ENCODE data around the gene NHLRC4.

Gene NHLRC4

DNA sequence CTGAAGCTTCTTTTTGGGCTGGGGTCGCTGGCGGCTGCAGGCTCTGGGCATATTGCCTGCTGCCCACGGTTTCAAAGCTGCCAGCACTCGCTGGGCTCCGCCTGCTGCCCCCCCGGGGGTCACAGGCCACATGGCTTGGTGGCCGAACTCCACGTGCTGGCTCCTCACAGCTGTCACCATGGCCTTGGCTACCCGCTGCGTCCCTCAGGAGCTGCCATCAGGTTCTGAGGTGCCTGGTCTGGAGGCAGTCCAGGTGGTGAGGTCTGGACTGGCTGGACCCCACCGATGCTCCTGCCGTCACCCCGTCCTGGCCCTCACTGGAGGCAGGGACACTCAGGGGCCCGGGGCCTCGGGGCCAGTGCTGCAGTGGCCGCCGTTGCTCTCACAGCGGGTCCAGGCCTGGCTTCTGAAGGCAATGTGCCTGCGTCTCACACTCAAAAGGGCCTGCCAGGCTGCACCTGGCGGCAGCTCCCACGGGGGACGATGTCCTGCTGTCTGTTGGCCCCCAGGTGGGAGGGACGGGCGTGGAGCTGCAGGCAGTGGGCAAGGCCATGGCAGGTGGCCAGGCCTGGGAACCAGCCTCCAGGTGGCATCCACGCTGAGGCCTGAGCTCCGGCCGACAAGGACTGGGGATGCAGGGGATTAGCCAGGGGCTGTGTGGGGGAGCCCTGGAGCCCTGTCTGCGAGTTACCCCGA lies 26.0 kb upstream of the NHLRC4 start:
- no peak overlapping the region for H3K4me3 Mint-ChIP-seq

DNA sequence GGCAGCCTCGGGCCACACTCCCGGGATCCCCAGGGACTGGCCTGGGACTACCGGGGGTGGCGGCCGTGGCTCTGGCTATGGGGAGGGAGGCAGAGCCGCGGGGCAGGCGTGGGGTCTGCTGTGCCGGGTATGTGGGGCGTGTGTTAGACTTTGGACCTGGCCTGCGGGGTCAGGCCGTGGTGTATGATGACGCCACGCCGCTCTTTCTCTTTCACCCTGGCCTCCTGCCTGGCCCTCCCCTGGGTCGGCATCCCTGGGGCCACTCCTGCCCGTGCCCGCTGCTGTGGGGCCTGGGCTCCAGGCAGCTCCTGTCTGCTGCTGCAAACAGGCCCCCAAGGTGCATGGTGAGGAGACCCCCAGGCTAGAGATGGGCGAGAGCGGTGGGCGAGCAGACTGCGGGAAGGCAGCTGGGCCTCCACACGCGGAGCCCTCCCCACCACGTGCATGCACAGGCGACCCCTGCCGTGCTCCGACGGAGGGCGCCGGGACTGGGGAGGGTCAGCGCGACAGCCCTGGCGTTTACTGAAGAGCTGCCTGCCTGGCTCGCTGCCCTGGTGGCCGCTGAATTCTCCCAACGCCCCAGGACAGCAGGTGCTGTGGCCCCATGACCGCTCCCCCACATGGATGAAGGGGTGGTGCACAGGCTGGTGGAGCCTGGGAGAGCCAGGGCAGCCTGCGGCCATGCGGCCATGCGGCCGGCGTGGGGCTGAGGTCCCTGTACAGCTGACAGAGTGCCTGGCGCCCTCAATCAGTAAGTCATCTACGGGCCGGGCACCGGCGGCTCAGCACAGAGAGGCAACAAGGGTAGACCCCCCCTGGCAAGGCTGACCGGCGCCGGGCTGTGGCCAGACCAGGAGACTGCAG lies 23.3 kb upstream of the NHLRC4 start:
- H3K4me3 Mint-ChIP-seq, result no peak overlapping the region
- H3K27ac Mint-ChIP-seq, result no peak overlapping the region
- no peaks in the 10 kb centered on the region for H3K4me1 Mint-ChIP-seq
- H3K36me3 Mint-ChIP-seq, result no peaks in the 10 kb centered on the region
- H3K27me3 Mint-ChIP-seq, result no peaks in the 10 kb centered on the region
- H3K9me3 Mint-ChIP-seq, result no peaks in the 10 kb centered on the region

More for the DNA sequence above, 26.0 kb upstream of the NHLRC4 start:
- Mint-ChIP-seq H3K4me1 (no peaks in the 10 kb centered on the region), H3K36me3 (no peaks in the 10 kb centered on the region), H3K27ac (no peak overlapping the region), H3K27me3 (no peaks in the 10 kb centered on the region), H3K9me3 (no peaks in the 10 kb centered on the region)

DNA sequence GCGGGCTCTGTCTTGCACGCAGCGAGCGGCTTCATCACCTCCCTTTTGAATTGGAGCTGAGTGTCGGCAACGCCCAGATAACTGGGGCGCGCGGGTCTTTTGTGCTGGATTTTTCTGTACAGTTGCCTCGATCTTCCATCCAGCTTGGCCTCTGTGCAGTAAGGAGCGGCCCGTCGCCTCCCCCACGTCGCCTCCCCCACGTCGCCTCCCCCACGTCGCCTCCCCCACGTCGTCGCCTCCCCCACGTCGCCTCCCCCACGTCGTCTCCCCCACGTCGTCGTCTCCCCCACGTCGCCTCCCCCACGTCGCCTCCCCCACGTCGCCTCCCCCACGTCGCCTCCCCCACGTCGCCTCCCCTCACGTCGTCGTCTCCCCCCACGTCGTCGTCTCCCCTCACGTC lies 22.3 kb upstream of the NHLRC4 start:
- Mint-ChIP-seq H3K27me3 (no peaks in the 10 kb centered on the region), H3K27ac (no peak overlapping the region), H3K4me1 (no peaks in the 10 kb centered on the region), H3K4me3 (no peak overlapping the region), H3K36me3 (no peaks in the 10 kb centered on the region), H3K9me3 (no peaks in the 10 kb centered on the region)

DNA sequence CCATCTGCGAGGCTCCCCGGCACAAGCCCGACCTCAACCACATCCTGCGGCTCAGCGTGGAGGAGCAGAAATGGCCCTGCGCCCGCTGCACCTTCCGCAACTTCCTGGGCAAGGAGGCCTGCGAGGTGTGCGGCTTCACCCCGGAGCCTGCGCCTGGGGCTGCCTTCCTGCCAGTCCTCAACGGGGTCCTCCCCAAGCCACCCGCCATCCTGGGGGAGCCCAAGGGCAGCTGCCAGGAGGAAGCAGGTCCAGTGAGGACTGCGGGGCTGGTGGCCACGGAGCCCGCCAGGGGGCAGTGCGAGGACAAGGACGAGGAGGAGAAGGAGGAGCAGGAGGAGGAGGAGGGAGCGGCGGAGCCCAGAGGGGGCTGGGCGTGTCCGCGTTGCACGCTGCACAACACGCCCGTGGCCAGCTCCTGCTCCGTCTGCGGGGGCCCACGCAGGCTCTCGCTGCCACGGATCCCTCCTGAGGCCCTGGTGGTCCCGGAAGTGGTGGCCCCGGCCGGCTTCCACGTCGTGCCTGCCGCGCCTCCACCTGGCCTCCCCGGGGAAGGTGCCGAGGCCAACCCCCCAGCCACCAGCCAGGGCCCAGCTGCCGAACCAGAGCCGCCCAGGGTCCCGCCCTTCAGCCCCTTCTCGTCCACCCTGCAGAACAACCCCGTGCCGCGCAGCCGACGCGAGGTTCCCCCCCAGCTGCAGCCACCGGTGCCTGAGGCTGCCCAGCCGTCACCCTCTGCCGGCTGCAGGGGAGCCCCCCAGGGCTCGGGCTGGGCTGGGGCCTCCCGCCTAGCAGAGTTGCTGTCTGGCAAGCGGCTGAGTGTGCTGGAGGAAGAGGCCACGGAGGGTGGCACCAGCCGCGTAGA lies 19.7 kb upstream of the NHLRC4 start:
- no peaks in the 10 kb centered on the region for H3K36me3 Mint-ChIP-seq
- H3K27ac Mint-ChIP-seq, result no peak overlapping the region
- H3K4me1 Mint-ChIP-seq, result no peaks in the 10 kb centered on the region
- H3K4me3 Mint-ChIP-seq, result no peak overlapping the region
- no peaks in the 10 kb centered on the region for H3K9me3 Mint-ChIP-seq
- H3K27me3 Mint-ChIP-seq, result no peaks in the 10 kb centered on the region

DNA sequence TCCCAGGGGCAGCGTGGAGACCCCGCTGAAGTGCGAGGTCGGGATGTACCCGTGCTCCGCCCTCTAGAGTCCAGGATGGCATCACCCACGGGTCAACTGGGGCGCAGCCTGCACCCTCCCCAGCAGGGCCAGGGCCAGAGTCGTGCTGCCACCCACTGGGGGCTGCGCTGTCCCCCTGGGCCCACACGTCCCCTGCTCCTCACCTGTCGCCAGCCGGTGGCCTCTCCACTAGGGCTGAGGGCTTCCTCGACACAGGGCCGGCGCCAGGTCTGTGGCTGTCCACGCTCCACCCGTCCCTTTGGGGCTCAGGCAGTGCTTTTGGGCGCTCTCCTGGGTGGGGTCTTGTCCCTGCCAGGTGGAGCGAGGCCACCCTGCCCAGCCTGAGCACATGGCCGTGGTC lies 18.2 kb upstream of the NHLRC4 start:
- Mint-ChIP-seq H3K27ac (no peak overlapping the region), H3K4me3 (no peak overlapping the region), H3K9me3 (no peaks in the 10 kb centered on the region), H3K4me1 (no peaks in the 10 kb centered on the region), H3K36me3 (no peaks in the 10 kb centered on the region), H3K27me3 (no peaks in the 10 kb centered on the region)

DNA sequence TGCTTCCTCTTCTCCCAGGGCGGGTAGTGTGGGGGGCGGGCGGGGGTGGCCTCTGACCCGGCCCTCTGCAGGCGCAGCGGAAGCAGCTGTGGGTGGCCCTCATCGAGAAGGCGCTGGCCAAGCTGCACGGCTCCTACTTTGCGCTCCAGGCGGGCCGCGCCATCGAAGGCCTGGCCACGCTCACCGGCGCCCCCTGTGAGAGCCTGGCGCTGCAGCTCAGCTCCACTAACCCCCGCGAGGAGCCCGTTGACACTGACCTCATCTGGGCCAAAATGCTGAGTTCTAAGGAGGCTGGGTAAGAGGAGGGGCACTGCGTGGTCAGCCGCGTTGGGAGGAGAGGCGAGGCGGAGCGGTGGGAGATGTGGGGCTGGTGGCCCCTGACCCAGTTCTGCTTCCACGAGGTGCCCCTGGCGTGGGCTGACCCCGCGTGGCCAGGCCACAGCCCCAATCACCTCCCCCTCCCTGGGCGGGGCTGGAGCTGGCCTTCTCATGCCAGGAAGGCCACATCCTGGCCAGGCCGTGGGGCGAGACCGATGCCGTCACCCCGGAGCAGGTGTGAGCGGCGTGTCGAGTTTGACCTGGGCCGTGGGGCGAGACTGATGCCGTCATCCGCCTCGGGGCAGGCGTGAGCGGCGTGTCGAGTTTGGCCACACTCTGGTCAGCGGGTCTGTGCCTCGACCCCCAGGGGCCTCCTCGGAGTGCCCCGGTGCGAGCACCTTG lies 17.1 kb upstream of the NHLRC4 start:
- H3K27me3 Mint-ChIP-seq, result no peaks in the 10 kb centered on the region
- H3K9me3 Mint-ChIP-seq, result no peaks in the 10 kb centered on the region
- no peak overlapping the region for H3K27ac Mint-ChIP-seq

DNA sequence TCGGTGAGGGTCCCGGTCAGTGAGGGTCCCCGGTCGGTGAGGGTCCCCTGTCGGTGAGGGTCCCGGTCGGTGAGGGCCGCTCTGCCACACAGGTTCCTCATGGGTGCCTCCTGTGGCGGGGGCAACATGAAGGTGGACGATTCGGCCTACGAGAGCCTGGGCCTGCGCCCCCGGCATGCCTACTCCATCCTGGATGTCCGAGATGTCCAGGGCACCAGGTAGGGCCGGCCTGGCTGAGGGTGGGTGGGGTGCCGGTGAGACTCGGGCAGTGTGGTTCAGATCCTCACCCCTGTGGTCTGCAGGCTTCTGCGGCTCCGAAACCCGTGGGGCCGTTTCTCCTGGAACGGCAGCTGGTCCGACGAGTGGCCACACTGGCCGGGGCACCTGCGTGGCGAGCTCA lies 15.6 kb upstream of the NHLRC4 start:
- Mint-ChIP-seq H3K36me3 (no peaks in the 10 kb centered on the region), H3K27ac (no peak overlapping the region), H3K27me3 (no peaks in the 10 kb centered on the region), H3K4me3 (no peak overlapping the region), H3K4me1 (no peaks in the 10 kb centered on the region), H3K9me3 (no peaks in the 10 kb centered on the region)

More for the DNA sequence above, 17.1 kb upstream of the NHLRC4 start:
- H3K4me3 Mint-ChIP-seq, result no peak overlapping the region
- H3K36me3 Mint-ChIP-seq, result no peaks in the 10 kb centered on the region
- no peaks in the 10 kb centered on the region for H3K4me1 Mint-ChIP-seq

DNA sequence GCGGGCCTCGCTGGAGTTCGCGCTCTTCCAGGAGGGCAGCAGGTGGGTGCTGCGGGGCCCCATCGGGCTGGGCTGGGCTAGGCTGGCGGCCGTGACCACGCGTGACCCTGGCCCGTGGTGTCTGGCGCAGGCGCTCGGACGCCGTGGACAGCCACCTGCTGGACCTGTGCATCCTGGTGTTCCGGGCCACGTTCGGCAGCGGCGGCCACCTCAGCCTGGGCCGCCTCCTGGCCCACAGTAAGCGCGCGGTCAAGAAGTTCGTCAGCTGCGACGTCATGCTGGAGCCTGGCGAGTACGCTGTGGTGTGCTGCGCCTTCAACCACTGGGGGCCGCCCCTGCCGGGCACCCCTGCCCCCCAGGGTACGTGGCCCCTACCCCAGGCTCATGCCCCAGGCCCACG lies 14.6 kb upstream of the NHLRC4 start:
- H3K36me3 Mint-ChIP-seq, result no peaks in the 10 kb centered on the region
- no peak overlapping the region for H3K4me3 Mint-ChIP-seq
- H3K4me1 Mint-ChIP-seq, result no peaks in the 10 kb centered on the region
- no peaks in the 10 kb centered on the region for H3K9me3 Mint-ChIP-seq
- H3K27me3 Mint-ChIP-seq, result no peaks in the 10 kb centered on the region
- H3K27ac Mint-ChIP-seq, result no peak overlapping the region

DNA sequence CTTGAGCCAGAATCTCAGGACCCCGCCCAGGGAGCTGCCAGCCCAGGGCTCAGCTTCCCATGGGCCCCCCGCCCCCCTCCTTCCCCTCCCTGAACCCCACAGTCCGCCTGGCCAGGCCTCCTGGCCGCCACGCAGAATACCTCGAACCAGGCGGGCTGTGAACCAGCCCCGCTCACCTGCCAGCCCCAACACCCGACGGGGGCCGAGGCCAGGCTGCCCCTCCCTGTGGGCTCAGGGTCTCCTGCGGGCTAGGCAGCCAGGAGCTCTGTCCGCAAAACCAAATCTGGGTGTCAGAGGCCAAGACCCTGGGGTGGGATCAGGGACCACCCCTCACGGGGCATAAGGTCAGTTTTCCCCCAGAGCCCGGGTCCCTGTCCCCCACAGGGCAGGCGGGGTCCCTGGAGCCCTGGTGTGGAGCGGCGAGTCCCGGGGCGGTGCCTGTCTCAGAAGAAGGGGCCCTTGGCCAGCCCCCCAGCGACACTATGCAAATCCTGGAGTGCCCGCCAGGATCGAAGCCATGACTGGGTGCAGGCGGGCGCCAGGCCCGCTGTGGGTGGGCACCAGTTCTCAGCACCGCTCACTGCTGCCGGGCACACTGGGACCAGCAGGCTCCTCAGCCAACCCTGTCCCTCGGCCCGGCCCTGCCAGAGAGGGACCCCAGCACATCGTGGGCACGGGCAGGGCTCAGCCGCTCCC lies 13.1 kb upstream of the NHLRC4 start:
- Mint-ChIP-seq H3K27me3 (peaks cover 4% of the 10 kb centered on the region), H3K4me1 (no peaks in the 10 kb centered on the region), H3K4me3 (no peak overlapping the region), H3K27ac (no peak overlapping the region), H3K9me3 (no peaks in the 10 kb centered on the region), H3K36me3 (no peaks in the 10 kb centered on the region)

DNA sequence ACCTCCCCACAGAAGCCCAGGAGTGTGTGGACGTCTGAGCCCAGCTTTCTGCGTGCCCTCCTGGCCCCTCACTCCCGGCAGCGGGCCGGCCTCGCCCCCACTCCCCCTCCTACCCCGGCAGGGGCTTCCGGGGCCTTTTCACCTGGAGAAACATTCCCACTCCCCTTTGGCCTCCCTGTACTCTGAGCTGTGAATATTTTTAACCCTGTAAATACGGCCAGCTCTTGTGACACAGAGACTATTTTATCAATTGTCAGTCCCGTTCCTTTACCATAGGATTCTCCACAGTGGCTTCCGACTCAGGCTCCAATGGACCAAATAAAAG lies 12.5 kb upstream of the NHLRC4 start:
- Mint-ChIP-seq H3K27me3 (peaks cover 4% of the 10 kb centered on the region), H3K36me3 (no peaks in the 10 kb centered on the region), H3K4me3 (no peak overlapping the region), H3K4me1 (no peaks in the 10 kb centered on the region), H3K9me3 (no peaks in the 10 kb centered on the region), H3K27ac (no peak overlapping the region)

DNA sequence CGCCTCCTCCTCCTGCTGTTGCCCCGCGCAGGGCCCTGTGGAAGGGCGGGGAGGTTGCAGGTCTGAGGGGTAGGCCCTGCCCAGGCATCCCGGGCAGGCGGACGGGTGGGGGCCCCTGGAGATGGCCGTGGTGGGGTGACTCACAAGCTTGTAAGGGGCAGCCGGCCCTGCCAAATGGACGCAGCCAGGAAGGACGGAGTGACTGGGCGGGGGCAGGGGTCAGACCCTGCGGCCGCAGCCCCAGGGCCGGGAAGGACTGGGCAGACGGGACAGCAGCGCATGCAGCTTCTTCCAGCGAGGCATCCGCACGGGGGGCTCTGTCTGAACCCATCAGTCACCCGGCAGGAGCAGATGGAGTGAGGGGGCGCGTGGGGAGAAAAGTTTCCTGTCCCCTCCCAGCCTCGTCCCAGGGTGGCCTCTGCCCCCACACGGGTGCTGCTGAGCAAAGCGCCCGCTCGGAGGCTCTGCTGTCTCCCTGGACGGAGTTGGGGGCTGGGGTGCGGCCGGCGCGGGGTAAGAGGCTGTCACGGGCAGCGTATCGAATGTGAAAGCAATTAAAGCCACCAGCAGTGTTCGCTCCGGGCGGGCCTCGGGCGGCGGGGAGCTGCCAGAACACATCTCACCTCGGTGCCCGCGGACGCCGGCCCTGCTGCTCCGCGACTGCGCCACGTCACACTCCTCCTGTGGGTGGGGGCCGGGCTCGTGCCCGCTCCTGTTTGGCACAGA lies 12.0 kb upstream of the NHLRC4 start:
- Mint-ChIP-seq H3K27me3 (peaks cover 4% of the 10 kb centered on the region), H3K27ac (no peak overlapping the region), H3K36me3 (no peaks in the 10 kb centered on the region), H3K4me1 (no peaks in the 10 kb centered on the region), H3K4me3 (no peak overlapping the region), H3K9me3 (no peaks in the 10 kb centered on the region)

DNA sequence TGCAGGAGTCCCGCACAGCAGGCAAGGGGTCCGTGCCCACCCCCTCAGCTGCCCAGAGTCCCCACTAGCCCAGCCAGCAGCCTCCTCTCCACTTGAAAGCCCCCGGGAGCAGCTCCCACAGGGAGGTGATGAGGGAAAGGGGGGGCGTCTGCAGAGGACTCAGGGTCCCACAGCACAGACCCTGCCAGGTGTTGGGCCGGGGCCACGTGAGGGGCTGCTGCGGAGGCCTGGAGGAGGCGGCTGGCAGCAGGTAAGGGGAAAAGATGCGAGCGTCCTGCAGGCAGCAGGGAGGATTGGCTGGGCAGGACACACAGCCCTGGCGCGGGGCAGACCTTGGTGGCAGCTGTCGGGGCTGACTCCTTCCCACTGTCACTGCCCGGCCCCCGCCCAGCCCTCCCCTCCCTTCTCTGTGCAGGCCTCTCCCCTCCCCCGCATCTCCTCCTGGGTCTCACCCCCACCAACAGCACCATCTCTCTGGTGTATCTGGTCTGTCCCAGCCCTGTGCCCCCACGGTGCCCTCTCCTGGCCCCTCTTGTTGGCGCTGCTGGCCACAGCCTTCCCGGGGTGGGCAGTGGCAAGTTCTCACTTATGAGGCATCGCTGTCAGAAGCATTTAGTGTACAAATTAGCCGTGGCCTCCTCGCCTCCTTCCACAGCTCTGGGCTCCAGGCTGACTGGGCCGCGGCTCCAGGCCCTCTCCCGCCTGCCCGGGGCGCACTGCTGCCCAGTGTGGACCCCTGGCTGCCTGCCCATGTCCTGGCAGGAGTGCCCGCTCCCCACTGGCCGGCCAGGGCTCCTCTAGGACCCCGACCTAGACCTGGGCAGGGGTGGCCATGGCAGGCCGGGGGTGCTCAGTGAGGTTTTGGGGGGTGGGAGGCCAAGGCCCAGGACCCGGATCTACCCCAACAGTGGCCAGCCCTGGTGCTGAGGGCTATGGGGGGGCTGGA lies 11.0 kb upstream of the NHLRC4 start:
- Mint-ChIP-seq H3K36me3 (no peaks in the 10 kb centered on the region), H3K4me1 (no peaks in the 10 kb centered on the region), H3K4me3 (no peak overlapping the region), H3K27ac (no peak overlapping the region), H3K9me3 (no peaks in the 10 kb centered on the region), H3K27me3 (peaks cover 4% of the 10 kb centered on the region)

DNA sequence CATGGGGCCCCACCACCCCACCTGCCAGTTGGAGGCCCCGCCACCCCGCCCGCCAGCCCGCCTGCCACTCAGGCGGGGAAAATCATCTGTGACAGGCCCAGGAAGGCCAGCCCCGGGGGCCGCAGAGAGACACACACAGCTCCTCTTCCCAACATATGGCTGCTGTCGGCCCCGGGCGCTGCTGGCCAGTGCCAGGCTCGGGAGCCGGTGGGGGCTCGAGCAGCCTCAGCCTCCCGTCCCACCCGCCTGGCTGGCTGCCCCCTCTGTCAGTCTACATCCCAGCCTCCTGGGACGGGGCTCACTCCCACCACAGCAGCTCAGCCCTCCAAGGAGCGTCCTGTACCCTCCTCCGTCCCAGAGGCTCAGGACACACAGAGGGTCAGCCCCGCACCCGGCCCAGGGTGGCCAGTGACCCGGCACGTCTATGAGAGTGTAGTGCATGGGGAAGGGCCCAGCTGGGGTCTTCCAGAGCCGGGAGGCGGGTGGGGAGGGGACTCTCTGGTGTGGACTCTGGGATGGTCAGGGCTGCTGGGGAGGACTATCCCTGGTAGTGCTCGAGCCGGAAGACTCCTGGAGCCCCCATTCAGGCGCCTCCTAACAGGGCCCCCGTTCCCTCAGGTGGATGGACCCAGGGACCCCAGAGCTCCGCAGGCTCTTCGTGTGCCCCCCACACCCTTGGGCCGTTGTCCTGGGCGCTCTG lies 10.2 kb upstream of the NHLRC4 start:
- no peaks in the 10 kb centered on the region for H3K36me3 Mint-ChIP-seq
- H3K4me3 Mint-ChIP-seq, result no peak overlapping the region
- H3K9me3 Mint-ChIP-seq, result no peaks in the 10 kb centered on the region
- no peaks in the 10 kb centered on the region for H3K4me1 Mint-ChIP-seq
- H3K27ac Mint-ChIP-seq, result no peak overlapping the region
- H3K27me3 Mint-ChIP-seq, result peaks cover 4% of the 10 kb centered on the region
